Fibroblast of lung (primary cell): ENCODE measurements around the gene MSS51. TPM values are rescaled to one million over a fixed set of nuclear protein-coding genes. Genes with fewer than 3 reads are reported as not detected.

Experiments used
- DNase-seq, 2 donors: peaks; one replicate each; pipeline versions ENCODE4 v3.0.0 to v3.0.0-alpha.2; 2010; ENCODE audit warnings: low read depth in 2 of 2
- H2AFZ ChIP-seq: 2 replicates; pipeline ENCODE4 v1.5.1; 2012; ENCODE audit warnings: low read length, control low read depth, inconsistent platforms
- H3K27ac ChIP-seq: 2 replicates; pipeline ENCODE4 v1.5.1; 2011; ENCODE audit warnings: low read length, control low read depth; ENCODE audit not compliant: insufficient read depth
- H3K27me3 ChIP-seq: 2 replicates; pipeline ENCODE4 v1.5.1; 2011; ENCODE audit warnings: mild to moderate bottlenecking, low read length; ENCODE audit not compliant: control insufficient read depth, insufficient read depth
- H3K36me3 ChIP-seq: 2 replicates; pipeline ENCODE4 v1.5.1; 2011; ENCODE audit warnings: low read length; ENCODE audit not compliant: control insufficient read depth, insufficient read depth
- H3K4me1 ChIP-seq: 2 replicates; pipeline ENCODE4 v1.5.1; 2011; ENCODE audit warnings: low read length; ENCODE audit not compliant: control insufficient read depth, insufficient read depth; ENCODE audit errors: extremely low read depth
- H3K4me2 ChIP-seq: 2 replicates; pipeline ENCODE4 v1.5.1; 2011; ENCODE audit warnings: low read length, control low read depth; ENCODE audit not compliant: insufficient read depth; ENCODE audit errors: extremely low read depth
- H3K4me3 ChIP-seq, 4 experiments: fragments of 200-600 bp in 1 of 4; sonication (generic) in 1 of 4; replicated peaks in 1 of 4; 2 replicates each; pipeline ENCODE4 v1.5.1; 2011 to 2016; ENCODE audit warnings: low read length in 4 of 4, low read depth in 3 of 4, mild to moderate bottlenecking in 3 of 4, control low read depth in 2 of 4, inconsistent platforms in 1 of 4, mixed read lengths in 1 of 4; ENCODE audit not compliant: insufficient read depth in 1 of 4; ENCODE audit errors: control extremely low read depth in 1 of 4
- H3K79me2 ChIP-seq: 2 replicates; pipeline ENCODE4 v1.5.1; 2012; ENCODE audit warnings: mild to moderate bottlenecking, low read length, inconsistent platforms; ENCODE audit not compliant: control insufficient read depth, insufficient read depth
- H3K9ac ChIP-seq: 2 replicates; pipeline ENCODE4 v1.5.1; 2011; ENCODE audit warnings: mild to moderate bottlenecking, low read length, control low read depth; ENCODE audit not compliant: insufficient read depth
- H3K9me3 ChIP-seq: 2 replicates; pipeline ENCODE4 v1.5.1; 2012; ENCODE audit warnings: low read depth, low read length; ENCODE audit not compliant: control insufficient read depth, insufficient read depth
- H4K20me1 ChIP-seq: 2 replicates; pipeline ENCODE4 v1.5.1; 2011; ENCODE audit warnings: low read length; ENCODE audit not compliant: control insufficient read depth, insufficient read depth; ENCODE audit errors: extremely low read depth
- CTCF ChIP-seq, 2 donors: IDR thresholded peaks in 1 of 2; conservative IDR thresholded peaks in 1 of 2; 1 replicate in 1 of 2; 2 replicates in 1 of 2; pipeline ENCODE4 v1.5.1; 2011 to 2012; ENCODE audit warnings: low read length in 2 of 2, control low read depth in 1 of 2, inconsistent platforms in 1 of 2, low read depth in 1 of 2, mild to moderate bottlenecking in 1 of 2
- EZH2 ChIP-seq: IDR thresholded peaks from 2 replicates; pipeline ENCODE4 v1.5.1; 2012; ENCODE audit warnings: low read length, control low read depth, mild to moderate bottlenecking; ENCODE audit errors: missing control alignments
- polyA plus RNA-seq, 2 donors: library from polyadenylated mRNA; depleted of rRNA in 1 of 2; stranded (reverse) in 1 of 2; unstranded in 1 of 2; fragments of >200 nt; gene quantifications; 2 replicates each; pipeline ENCODE4 v1.2.1, GENCODE V29; 2011 to 2012; ENCODE audit warnings: missing spikeins in 1 of 2
- total RNA-seq: library from RNA; depleted of rRNA; stranded (reverse); fragments of >200 nt; gene quantifications from 2 replicates; pipeline ENCODE4 v1.2.1, GENCODE V29; 2014

MSS51 gene
- total and polyA plus RNA-seq, 2 donors (not counting 1 experiment from before 2014, with no cell fraction given), result 0.78 to 1.5 TPM

- DNase-seq, result no peak
- TF ChIP-seq CTCF (conservative IDR thresholded peaks at IDR 0.05 in 1 of 2, IDR thresholded peaks at IDR 0.05 in 1 of 2; ENCODE audit: low read depth in 1 of 2, low read length in 2 of 2), result no peak
- no peak for TF ChIP-seq EZH2
- Histone ChIP-seq H3K9ac (peak overlapping the region; percentile 98), H3K27ac (peak overlapping the region; percentile 98), H3K4me3 (peak overlapping the region; percentile 80 to 99 (median 89)), H3K9me3 (no peaks in the 10 kb centered on the region), H2AFZ (peak overlapping the region; percentile 74), H3K4me2 (peak overlapping the region; percentile 96), H3K27me3 (no peaks in the 10 kb centered on the region), H4K20me1 (no peaks in the 10 kb centered on the region), H3K4me1 (peaks cover 4% of the 10 kb centered on the region), H3K36me3 (no peaks in the 10 kb centered on the region), H3K79me2 (peaks cover 45% of the 10 kb centered on the region)
Measured at GRCh38 chr10:73413108-73413527, 20.2 kb downstream of the MSS51 start.

GRCh38 chr10:73410897-73411296 lies 22.5 kb downstream of the MSS51 start:
- H3K9ac ChIP-seq, result no peak overlapping the region
- H3K27ac ChIP-seq, result no peak overlapping the region
- no peaks in the 10 kb centered on the region for H3K27me3 ChIP-seq
- peaks cover 65% of the 10 kb centered on the region for H3K79me2 ChIP-seq
- H4K20me1 ChIP-seq, result no peaks in the 10 kb centered on the region
- H3K36me3 ChIP-seq, result peaks cover 2% of the 10 kb centered on the region
- TF ChIP-seq EZH2 (no peak), CTCF (conservative IDR thresholded peaks at IDR 0.05 in 1 of 2, IDR thresholded peaks at IDR 0.05 in 1 of 2; ENCODE audit: low read depth in 1 of 2, low read length in 2 of 2) (no peak)
- no peak overlapping the region for H3K4me3 ChIP-seq
- peaks cover 4% of the 10 kb centered on the region for H3K4me1 ChIP-seq
- H2AFZ ChIP-seq, result no peak overlapping the region
- H3K4me2 ChIP-seq, result no peak overlapping the region
- H3K9me3 ChIP-seq, result no peaks in the 10 kb centered on the region
- DNase-seq, result no peak

- H3K36me3 ChIP-seq, result peaks cover 2% of the 10 kb centered on the region
- H2AFZ ChIP-seq, result no peak overlapping the region
- DNase-seq, result no peak
- TF ChIP-seq EZH2, result no peak
- TF ChIP-seq CTCF (conservative IDR thresholded peaks at IDR 0.05 in 1 of 2, IDR thresholded peaks at IDR 0.05 in 1 of 2; ENCODE audit: low read depth in 1 of 2, low read length in 2 of 2), result no peak
- H4K20me1 ChIP-seq, result no peaks in the 10 kb centered on the region
- H3K9ac ChIP-seq, result no peak overlapping the region
- H3K9me3 ChIP-seq, result no peaks in the 10 kb centered on the region
- no peaks in the 10 kb centered on the region for H3K27me3 ChIP-seq
- H3K4me3 ChIP-seq, result no peak overlapping the region
- no peak overlapping the region for H3K27ac ChIP-seq
- peaks cover 77% of the 10 kb centered on the region for H3K79me2 ChIP-seq
- no peaks in the 10 kb centered on the region for H3K4me1 ChIP-seq
- no peak overlapping the region for H3K4me2 ChIP-seq
Measured at GRCh38 chr10:73408978-73409521, 24.3 kb downstream of the MSS51 start.
